OCI-LY7 (cell line): ENCODE results near the gene TLR7. TPM values are rescaled to one million over a fixed set of nuclear protein-coding genes. Genes with fewer than 3 reads are reported as not detected.

Experiments used
- BruUV-seq: library from RNA; stranded (reverse); fragments of 400-500 nt; replicated peaks from 2 replicates; lab custom pipeline; 2021; lab: Mats Ljungman, UMichigan
- CTCF ChIA-PET: fragments of 300-600 bp; sonication (Branson Sonifier 250); formaldehyde crosslinking; loops from one replicate; lab custom pipeline; 2022; ENCODE audit warnings: antibody characterized with exemption; ENCODE audit not compliant: unreplicated experiment; lab: Charles Lee
- POLR2A ChIA-PET: fragments of 300-600 bp; sonication (Branson Sonifier 250); formaldehyde crosslinking; loops from one replicate; lab custom pipeline; 2022; ENCODE audit warnings: antibody characterized with exemption; lab: Charles Lee
- DNase-seq: peaks from one replicate; pipeline ENCODE4 v3.0.0-alpha.2; 2015; ENCODE audit warnings: low spot score
- H2AFZ ChIP-seq: fragments of 200-600 bp; sonication (generic), shearing (Covaris generic); 2 replicates; pipeline ENCODE4 v1.6.1; 2014; ENCODE audit warnings: mild to moderate bottlenecking, antibody characterized with exemption, low read length, moderate library complexity
- H3K27ac ChIP-seq: fragments of 200-600 bp; sonication (generic); 2 replicates; pipeline ENCODE4 v1.5.1; 2014; ENCODE audit warnings: mixed run types, low read depth, mild to moderate bottlenecking, moderate library complexity, low read length, inconsistent platforms; ENCODE audit not compliant: poor library complexity, severe bottlenecking
- H3K36me3 ChIP-seq: fragments of 200-600 bp; sonication (generic); 2 replicates; pipeline ENCODE4 v1.6.1; 2014; ENCODE audit warnings: mild to moderate bottlenecking, antibody characterized with exemption, low read length, moderate library complexity, mixed read lengths; ENCODE audit not compliant: insufficient read depth
- H3K4me1 ChIP-seq: fragments of 200-600 bp; sonication (generic); 2 replicates; pipeline ENCODE4 v1.5.1; 2014; ENCODE audit warnings: mild to moderate bottlenecking, low read length; ENCODE audit not compliant: insufficient read depth, poor library complexity, severe bottlenecking
- H3K4me2 ChIP-seq: fragments of 200-600 bp; sonication (generic); 2 replicates; pipeline ENCODE4 v1.6.1; 2014; ENCODE audit warnings: mild to moderate bottlenecking, low read length
- H3K4me3 ChIP-seq: fragments of 200-600 bp; sonication (generic); 2 replicates; pipeline ENCODE4 v1.5.1; 2014; ENCODE audit warnings: mild to moderate bottlenecking, low read depth, low read length; ENCODE audit not compliant: poor library complexity, severe bottlenecking
- H3K79me2 ChIP-seq: fragments of 200-600 bp; sonication (generic); 2 replicates; pipeline ENCODE4 v1.6.1; 2016; ENCODE audit warnings: low read depth, mild to moderate bottlenecking, low read length, moderate library complexity, mixed read lengths; ENCODE audit not compliant: insufficient read depth
- H3K9me2 ChIP-seq: fragments of 200-600 bp; sonication (generic); 2 replicates; pipeline ENCODE4 v1.6.1; 2016; ENCODE audit warnings: mild to moderate bottlenecking, low read length, mixed read lengths; ENCODE audit not compliant: insufficient read depth
- H3K9me3 ChIP-seq: fragments of 200-600 bp; sonication (generic); 2 replicates; pipeline ENCODE4 v1.6.1; 2014; ENCODE audit warnings: mild to moderate bottlenecking, mixed run types, low read length, mixed read lengths
- H4K20me1 ChIP-seq: fragments of 200-600 bp; sonication (generic); 2 replicates; pipeline ENCODE4 v1.6.1; 2014; ENCODE audit warnings: mild to moderate bottlenecking, antibody characterized with exemption, low read length, moderate library complexity, mixed read lengths; ENCODE audit not compliant: insufficient read depth
- EZH2phosphoT487 ChIP-seq: fragments of 200-600 bp; sonication (generic); IDR thresholded peaks from 2 replicates; pipeline ENCODE4 v1.6.1; 2018; ENCODE audit warnings: low read depth, borderline replicate concordance, mild to moderate bottlenecking, mixed run types, antibody characterized with exemption, low read length, moderate library complexity, mixed read lengths
- intact Hi-C: fragments of 100-400 bp; cut with micrococcal nuclease; formaldehyde crosslinking; loops from one replicate; pipeline ENCODE4 v1.10.0; 2022; ENCODE audit not compliant: unreplicated experiment
- total RNA-seq, 2 experiments: library from RNA; depleted of rRNA in 1 of 2; stranded (reverse); fragments of >200 nt in 1 of 2; shearing (Covaris generic) in 1 of 2; gene quantifications; 2 replicates each; pipeline ENCODE4 v1.2.3, GENCODE V29; 2014 to 2022
- TF ChIP-seq, protein P1 (sequence below): fragments of 200-600 bp; sonication (generic); conservative IDR thresholded peaks from 2 replicates; pipeline ENCODE4 v1.5.1; 2014; ENCODE audit warnings: mild to moderate bottlenecking, antibody characterized with exemption, low read length, moderate library complexity, mixed read lengths

Gene TLR7
- total RNA-seq, 2 experiments from 2014 or later: 9.9 to 11.4 TPM

DNA sequence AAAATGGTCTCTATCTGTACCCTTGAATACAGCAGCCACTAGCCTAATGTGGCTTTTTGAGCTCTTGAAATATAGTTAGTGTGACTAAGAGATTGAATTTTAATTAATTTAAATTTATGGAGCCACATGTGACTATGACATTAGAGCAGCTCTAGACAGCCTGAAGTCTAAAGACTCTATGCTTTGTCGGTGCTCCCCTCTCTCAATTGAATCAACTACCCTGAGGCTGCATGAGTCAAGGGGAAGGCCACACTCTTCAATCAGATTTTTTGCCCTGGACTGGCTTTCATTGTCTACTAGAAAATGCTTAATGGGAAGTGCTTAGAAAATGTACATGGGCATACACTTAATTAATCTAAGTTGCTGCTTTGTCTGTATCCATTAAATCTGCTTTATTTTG, 11.7 kb downstream of the TLR7 start:
- Histone ChIP-seq H3K4me1 (peaks cover 21% of the 10 kb centered on the region), H3K4me2 (no peak overlapping the region), H3K4me3 (no peak overlapping the region), H3K79me2 (peaks cover 9% of the 10 kb centered on the region; the same call in 1 of the 2 replicates), H2AFZ (no peak overlapping the region), H4K20me1 (no peaks in the 10 kb centered on the region), H3K36me3 (peaks cover 25% of the 10 kb centered on the region), H3K27ac (no peak overlapping the region), H3K9me2 (no peaks in the 10 kb centered on the region), H3K9me3 (no peaks in the 10 kb centered on the region)
- intact Hi-C loops: no loop called here
- TF ChIP-seq, protein P1, sequence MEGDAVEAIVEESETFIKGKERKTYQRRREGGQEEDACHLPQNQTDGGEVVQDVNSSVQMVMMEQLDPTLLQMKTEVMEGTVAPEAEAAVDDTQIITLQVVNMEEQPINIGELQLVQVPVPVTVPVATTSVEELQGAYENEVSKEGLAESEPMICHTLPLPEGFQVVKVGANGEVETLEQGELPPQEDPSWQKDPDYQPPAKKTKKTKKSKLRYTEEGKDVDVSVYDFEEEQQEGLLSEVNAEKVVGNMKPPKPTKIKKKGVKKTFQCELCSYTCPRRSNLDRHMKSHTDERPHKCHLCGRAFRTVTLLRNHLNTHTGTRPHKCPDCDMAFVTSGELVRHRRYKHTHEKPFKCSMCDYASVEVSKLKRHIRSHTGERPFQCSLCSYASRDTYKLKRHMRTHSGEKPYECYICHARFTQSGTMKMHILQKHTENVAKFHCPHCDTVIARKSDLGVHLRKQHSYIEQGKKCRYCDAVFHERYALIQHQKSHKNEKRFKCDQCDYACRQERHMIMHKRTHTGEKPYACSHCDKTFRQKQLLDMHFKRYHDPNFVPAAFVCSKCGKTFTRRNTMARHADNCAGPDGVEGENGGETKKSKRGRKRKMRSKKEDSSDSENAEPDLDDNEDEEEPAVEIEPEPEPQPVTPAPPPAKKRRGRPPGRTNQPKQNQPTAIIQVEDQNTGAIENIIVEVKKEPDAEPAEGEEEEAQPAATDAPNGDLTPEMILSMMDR: no peak
- no peak for TF ChIP-seq EZH2phosphoT487
- no TSS peak for BruUV-seq
- ChIA-PET POLR2A (no interaction called here), CTCF (no interaction called here)
- DNase-seq: no peak

DNA sequence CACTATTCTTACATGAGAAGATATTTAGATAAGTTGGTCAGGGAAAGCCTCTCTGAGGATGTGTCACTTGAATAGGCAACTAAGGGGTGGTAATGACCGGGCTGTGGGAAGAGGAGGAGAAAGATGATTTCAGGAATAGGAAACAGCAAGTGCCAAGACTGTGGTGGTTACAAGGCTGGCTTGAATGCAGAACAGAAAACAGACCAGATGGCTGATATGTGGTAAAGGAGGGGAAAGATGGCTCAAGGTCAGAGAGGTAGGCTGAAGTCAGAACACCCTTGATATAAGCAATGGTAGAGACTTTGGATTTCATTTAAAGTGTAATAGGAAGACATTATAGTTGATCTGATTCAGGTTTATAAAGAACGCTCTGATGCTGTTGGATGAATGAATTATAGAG, 15.0 kb downstream of the TLR7 start:
- H4K20me1 ChIP-seq: no peaks in the 10 kb centered on the region
- no peak for DNase-seq
- intact Hi-C loops: no loop called here
- H3K27ac ChIP-seq: no peak overlapping the region
- H3K4me3 ChIP-seq: no peak overlapping the region
- H2AFZ ChIP-seq: no peak overlapping the region
- peaks cover 6% of the 10 kb centered on the region for H3K4me1 ChIP-seq
- H3K4me2 ChIP-seq: no peak overlapping the region
- peaks cover 43% of the 10 kb centered on the region for H3K36me3 ChIP-seq
- no peaks in the 10 kb centered on the region for H3K9me3 ChIP-seq
- H3K79me2 ChIP-seq: no peaks in the 10 kb centered on the region
- ChIA-PET POLR2A (no interaction called here), CTCF (no interaction called here)
- TF ChIP-seq, protein P1: no peak
- no peak for TF ChIP-seq EZH2phosphoT487
- BruUV-seq: no TSS peak
- no peaks in the 10 kb centered on the region for H3K9me2 ChIP-seq

DNA sequence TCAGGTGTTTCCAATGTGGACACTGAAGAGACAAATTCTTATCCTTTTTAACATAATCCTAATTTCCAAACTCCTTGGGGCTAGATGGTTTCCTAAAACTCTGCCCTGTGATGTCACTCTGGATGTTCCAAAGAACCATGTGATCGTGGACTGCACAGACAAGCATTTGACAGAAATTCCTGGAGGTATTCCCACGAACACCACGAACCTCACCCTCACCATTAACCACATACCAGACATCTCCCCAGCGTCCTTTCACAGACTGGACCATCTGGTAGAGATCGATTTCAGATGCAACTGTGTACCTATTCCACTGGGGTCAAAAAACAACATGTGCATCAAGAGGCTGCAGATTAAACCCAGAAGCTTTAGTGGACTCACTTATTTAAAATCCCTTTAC, 18.6 kb downstream of the TLR7 start:
- Histone ChIP-seq H3K4me1 (peaks cover 34% of the 10 kb centered on the region), H3K27ac (no peak overlapping the region), H2AFZ (no peak overlapping the region), H3K4me2 (no peak overlapping the region), H3K79me2 (no peaks in the 10 kb centered on the region), H3K36me3 (peaks cover 55% of the 10 kb centered on the region), H3K9me3 (peaks cover 10% of the 10 kb centered on the region; the same call in 1 of the 2 replicates), H3K9me2 (no peaks in the 10 kb centered on the region), H3K4me3 (no peak overlapping the region), H4K20me1 (no peaks in the 10 kb centered on the region)
- DNase-seq: no peak
- ChIA-PET CTCF (no interaction called here), POLR2A (interaction anchor here (0.9 kb wide), 1 partner anchor 10 kb away, joined by 3 read pairs; no protein-coding TSS in a partner anchor)
- intact Hi-C loops: no loop called here
- BruUV-seq: no TSS peak
- TF ChIP-seq, protein P1: no peak
- TF ChIP-seq EZH2phosphoT487: no peak
